ENCODE results near the gene TBX1.

- no peak for TF ChIP-seq CTCF (IDR thresholded peaks at IDR 0.05; ENCODE audit: insufficient read depth, low read length, poor library complexity, severe bottlenecking)
- TF ChIP-seq EZH2phosphoT487 (conservative IDR thresholded peaks at IDR 0.05; ENCODE audit: low read length), result no peak
Measured at GRCh38 chr22:19763458-19764298, 3.1 kb downstream of the TBX1 start.
